Measurements from ENCODE around the gene ERFL. TPM values are rescaled to one million over a fixed set of nuclear protein-coding genes. Genes with fewer than 3 reads are reported as not detected.

Gene ERFL
- total RNA-seq, 2 donors from 2014 or later = not detected

GRCh38 chr19:41920882-41921576 is 7.2 kb downstream of the ERFL start:
- DNase-seq (ENCODE audit: low spot score) = no peak
- Histone ChIP-seq H3K27me3 (peaks cover 14 to 23% of the 10 kb centered on the region in 2 donors), H3K27ac (no peak overlapping the region), H3K36me3 (no peaks in the 10 kb centered on the region), H3K4me1 (no peaks in the 10 kb centered on the region), H3K4me3 (no peak overlapping the region), H3K9me3 (no peaks in the 10 kb centered on the region)
- TF ChIP-seq CTCF (IDR thresholded peaks at IDR 0.05) = no peak

- H3K4me3 ChIP-seq = no peak overlapping the region
- H3K9me3 ChIP-seq = no peaks in the 10 kb centered on the region
- TF ChIP-seq CTCF (IDR thresholded peaks at IDR 0.05) = no peak
- H3K27me3 ChIP-seq = peaks cover 16 to 19% of the 10 kb centered on the region in 2 donors
- no peaks in the 10 kb centered on the region for H3K36me3 ChIP-seq
- no peak overlapping the region for H3K27ac ChIP-seq
- H3K4me1 ChIP-seq = no peaks in the 10 kb centered on the region
- no peak for DNase-seq (ENCODE audit: low spot score)
These were observed 8.1 kb downstream of the ERFL start for GRCh38 chr19:41919948-41920712.

GRCh38 chr19:41918653-41919244 is 9.5 kb downstream of the ERFL start:
- DNase-seq (ENCODE audit: low spot score) = no peak
- no peak for TF ChIP-seq CTCF (IDR thresholded peaks at IDR 0.05)
- H3K27me3 ChIP-seq = peaks cover 19 to 20% of the 10 kb centered on the region in 2 donors

GRCh38 chr19:41918095-41918494 is 10.2 kb downstream of the ERFL start:
- Histone ChIP-seq H3K27ac (no peak overlapping the region), H3K4me3 (no peak overlapping the region), H3K36me3 (no peaks in the 10 kb centered on the region), H3K4me1 (peaks cover 0 to 6% of the 10 kb centered on the region in 2 donors), H3K27me3 (peaks cover 20 to 25% of the 10 kb centered on the region in 2 donors), H3K9me3 (no peaks in the 10 kb centered on the region)
- TF ChIP-seq CTCF (IDR thresholded peaks at IDR 0.05) = no peak
- DNase-seq (ENCODE audit: low spot score) = no peak

More at GRCh38 chr19:41918653-41919244, 9.5 kb downstream of the ERFL start:
- H3K27ac ChIP-seq = no peak overlapping the region
- no peaks in the 10 kb centered on the region for H3K9me3 ChIP-seq
- H3K4me1 ChIP-seq = no peaks in the 10 kb centered on the region
- no peak overlapping the region for H3K4me3 ChIP-seq
- H3K36me3 ChIP-seq = no peaks in the 10 kb centered on the region

GRCh38 chr19:41917676-41918075 is 10.6 kb downstream of the ERFL start:
- peaks cover 0 to 10% of the 10 kb centered on the region in 2 donors for H3K4me1 ChIP-seq
- no peaks in the 10 kb centered on the region for H3K36me3 ChIP-seq
- no peaks in the 10 kb centered on the region for H3K9me3 ChIP-seq
- H3K4me3 ChIP-seq = no peak overlapping the region
- no peak for DNase-seq (ENCODE audit: low spot score)
- peaks cover 16 to 26% of the 10 kb centered on the region in 2 donors for H3K27me3 ChIP-seq
- TF ChIP-seq CTCF (IDR thresholded peaks at IDR 0.05) = no peak
- H3K27ac ChIP-seq = no peak overlapping the region

All from right atrium auricular region (tissue), 2 donors.